Measurements from ENCODE around the gene HERC3.

- TF ChIP-seq HOXD1 (CRISPR knock-in tag; IDR thresholded peaks at IDR 0.05): no peak
- TF ChIP-seq, protein P1, sequence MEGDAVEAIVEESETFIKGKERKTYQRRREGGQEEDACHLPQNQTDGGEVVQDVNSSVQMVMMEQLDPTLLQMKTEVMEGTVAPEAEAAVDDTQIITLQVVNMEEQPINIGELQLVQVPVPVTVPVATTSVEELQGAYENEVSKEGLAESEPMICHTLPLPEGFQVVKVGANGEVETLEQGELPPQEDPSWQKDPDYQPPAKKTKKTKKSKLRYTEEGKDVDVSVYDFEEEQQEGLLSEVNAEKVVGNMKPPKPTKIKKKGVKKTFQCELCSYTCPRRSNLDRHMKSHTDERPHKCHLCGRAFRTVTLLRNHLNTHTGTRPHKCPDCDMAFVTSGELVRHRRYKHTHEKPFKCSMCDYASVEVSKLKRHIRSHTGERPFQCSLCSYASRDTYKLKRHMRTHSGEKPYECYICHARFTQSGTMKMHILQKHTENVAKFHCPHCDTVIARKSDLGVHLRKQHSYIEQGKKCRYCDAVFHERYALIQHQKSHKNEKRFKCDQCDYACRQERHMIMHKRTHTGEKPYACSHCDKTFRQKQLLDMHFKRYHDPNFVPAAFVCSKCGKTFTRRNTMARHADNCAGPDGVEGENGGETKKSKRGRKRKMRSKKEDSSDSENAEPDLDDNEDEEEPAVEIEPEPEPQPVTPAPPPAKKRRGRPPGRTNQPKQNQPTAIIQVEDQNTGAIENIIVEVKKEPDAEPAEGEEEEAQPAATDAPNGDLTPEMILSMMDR (CRISPR knock-in tag; IDR thresholded peaks at IDR 0.05): no peak
- TF ChIP-seq ZNF563 (CRISPR knock-in tag; IDR thresholded peaks at IDR 0.05): no peak
- TF ChIP-seq, protein P2, sequence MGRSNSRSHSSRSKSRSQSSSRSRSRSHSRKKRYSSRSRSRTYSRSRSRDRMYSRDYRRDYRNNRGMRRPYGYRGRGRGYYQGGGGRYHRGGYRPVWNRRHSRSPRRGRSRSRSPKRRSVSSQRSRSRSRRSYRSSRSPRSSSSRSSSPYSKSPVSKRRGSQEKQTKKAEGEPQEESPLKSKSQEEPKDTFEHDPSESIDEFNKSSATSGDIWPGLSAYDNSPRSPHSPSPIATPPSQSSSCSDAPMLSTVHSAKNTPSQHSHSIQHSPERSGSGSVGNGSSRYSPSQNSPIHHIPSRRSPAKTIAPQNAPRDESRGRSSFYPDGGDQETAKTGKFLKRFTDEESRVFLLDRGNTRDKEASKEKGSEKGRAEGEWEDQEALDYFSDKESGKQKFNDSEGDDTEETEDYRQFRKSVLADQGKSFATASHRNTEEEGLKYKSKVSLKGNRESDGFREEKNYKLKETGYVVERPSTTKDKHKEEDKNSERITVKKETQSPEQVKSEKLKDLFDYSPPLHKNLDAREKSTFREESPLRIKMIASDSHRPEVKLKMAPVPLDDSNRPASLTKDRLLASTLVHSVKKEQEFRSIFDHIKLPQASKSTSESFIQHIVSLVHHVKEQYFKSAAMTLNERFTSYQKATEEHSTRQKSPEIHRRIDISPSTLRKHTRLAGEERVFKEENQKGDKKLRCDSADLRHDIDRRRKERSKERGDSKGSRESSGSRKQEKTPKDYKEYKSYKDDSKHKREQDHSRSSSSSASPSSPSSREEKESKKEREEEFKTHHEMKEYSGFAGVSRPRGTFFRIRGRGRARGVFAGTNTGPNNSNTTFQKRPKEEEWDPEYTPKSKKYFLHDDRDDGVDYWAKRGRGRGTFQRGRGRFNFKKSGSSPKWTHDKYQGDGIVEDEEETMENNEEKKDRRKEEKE (IDR thresholded peaks at IDR 0.05): no peak
- no peak for TF ChIP-seq DPF2 (CRISPR knock-in tag; IDR thresholded peaks at IDR 0.05; ENCODE audit: borderline replicate concordance, low read depth)
- no peak for TF ChIP-seq ZNF672 (CRISPR knock-in tag; IDR thresholded peaks at IDR 0.05)
- no peak for TF ChIP-seq TRIM22 (IDR thresholded peaks at IDR 0.05)
Measured at GRCh38 chr4:88730811-88731210, 138.5 kb downstream of the HERC3 start.
